Tibial artery (tissue), 4 donors: ENCODE measurements around the gene WHAMM.
A peak's percentile ranks its signal among the peaks of the same experiment; 100 is the strongest.

Source experiments
- DNase-seq, 2 donors: peaks; one replicate each; pipeline ENCODE4 v3.0.0-alpha.2; 2019
- H3K27ac ChIP-seq, 2 donors: fragments of 200-600 bp; sonication (generic) in 1 of 2; 1 replicate in 1 of 2; 2 replicates in 1 of 2; pipeline ENCODE4 v1.5.1; 2018 to 2019; ENCODE audit warnings: mild to moderate bottlenecking in 1 of 2
- H3K27me3 ChIP-seq, 2 donors: fragments of 200-600 bp; sonication (generic) in 1 of 2; one replicate each; pipeline versions ENCODE4 v1.5.1 to v1.6.0; 2016 to 2019
- H3K36me3 ChIP-seq, 3 donors: fragments of 200-600 bp; sonication (generic) in 2 of 3; one replicate each; pipeline ENCODE4 v1.5.1; 2016 to 2019; ENCODE audit warnings: mild to moderate bottlenecking in 2 of 3
- H3K4me1 ChIP-seq, 4 donors: fragments of 200-600 bp; sonication (generic) in 2 of 4; 1 replicate in 3 of 4; 2 replicates in 1 of 4; pipeline ENCODE4 v1.5.1; 2016 to 2019
- H3K4me3 ChIP-seq, 2 donors: fragments of 200-600 bp; sonication (generic) in 1 of 2; 1 replicate in 1 of 2; 2 replicates in 1 of 2; pipeline ENCODE4 v1.5.1; 2018 to 2019; ENCODE audit warnings: mild to moderate bottlenecking in 2 of 2
- H3K9me3 ChIP-seq, 3 donors: fragments of 200-600 bp; sonication (generic) in 1 of 3; one replicate each; pipeline ENCODE4 v1.5.1; 2016 to 2019
- CTCF ChIP-seq, 2 experiments: fragments of 200-600 bp in 1 of 2; fragments of 450-650 bp in 1 of 2; IDR thresholded peaks; one replicate each; pipeline ENCODE4 v1.5.1; 2017 to 2019; ENCODE audit warnings: antibody characterized with exemption in 2 of 2, mild to moderate bottlenecking in 1 of 2, moderate library complexity in 1 of 2
- intact Hi-C: fragments of 100-400 bp; cut with DNase I; formaldehyde crosslinking; loops from one replicate; pipeline ENCODE4 v1.15.0; 2023; ENCODE audit warnings: low total_unique reads

WHAMM gene

GRCh38 chr15:82845686-82846085, 36.3 kb downstream of the WHAMM start:
- intact Hi-C loops = no loop called here
- no peaks in the 10 kb centered on the region for H3K27me3 ChIP-seq
- no peak overlapping the region for H3K27ac ChIP-seq
- TF ChIP-seq CTCF (IDR thresholded peaks at IDR 0.05) = no peak
- no peak overlapping the region for H3K4me3 ChIP-seq
- peaks cover 0 to 8% (median 0%) of the 10 kb centered on the region in 3 donors for H3K36me3 ChIP-seq
- peaks cover 0 to 4% (median 0%) of the 10 kb centered on the region in 3 donors for H3K9me3 ChIP-seq
- no peak for DNase-seq
- H3K4me1 ChIP-seq = peaks cover 0 to 13% (median 0%) of the 10 kb centered on the region in 4 donors

- Histone ChIP-seq H3K4me1 (peaks cover 0 to 13% (median 0%) of the 10 kb centered on the region in 4 donors), H3K4me3 (no peak overlapping the region), H3K27me3 (no peaks in the 10 kb centered on the region), H3K36me3 (peaks cover 0 to 11% (median 0%) of the 10 kb centered on the region in 3 donors), H3K27ac (no peak overlapping the region), H3K9me3 (peaks cover 0 to 4% (median 0%) of the 10 kb centered on the region in 3 donors)
- DNase-seq = no peak
- intact Hi-C loops = no loop called here
- TF ChIP-seq CTCF (IDR thresholded peaks at IDR 0.05) = no peak
Observed at GRCh38 chr15:82846621-82847020, 37.2 kb downstream of the WHAMM start.

GRCh38 chr15:82847703-82848102, 38.3 kb downstream of the WHAMM start:
- intact Hi-C loops = no loop called here
- DNase-seq = no peak
- Histone ChIP-seq H3K27ac (no peak overlapping the region), H3K36me3 (peaks cover 0 to 19% (median 0%) of the 10 kb centered on the region in 3 donors), H3K27me3 (no peaks in the 10 kb centered on the region), H3K4me1 (peaks cover 0 to 13% (median 0%) of the 10 kb centered on the region in 4 donors), H3K9me3 (peaks cover 0 to 4% (median 0%) of the 10 kb centered on the region in 3 donors), H3K4me3 (no peak overlapping the region)
- TF ChIP-seq CTCF (IDR thresholded peaks at IDR 0.05) = no peak

GRCh38 chr15:82848241-82848993, 39.0 kb downstream of the WHAMM start:
- DNase-seq = no peak
- Histone ChIP-seq H3K27me3 (no peaks in the 10 kb centered on the region), H3K36me3 (peaks cover 0 to 21% (median 0%) of the 10 kb centered on the region in 3 donors), H3K4me3 (no peak overlapping the region), H3K4me1 (peaks cover 0 to 13% (median 0%) of the 10 kb centered on the region in 4 donors), H3K9me3 (peaks cover 0 to 4% (median 0%) of the 10 kb centered on the region in 3 donors), H3K27ac (no peak overlapping the region)
- intact Hi-C loops = no loop called here
- no peak for TF ChIP-seq CTCF (IDR thresholded peaks at IDR 0.05)

- no peaks in the 10 kb centered on the region for H3K9me3 ChIP-seq
- H3K27ac ChIP-seq = no peak overlapping the region
- H3K4me3 ChIP-seq = no peak overlapping the region
- H3K36me3 ChIP-seq = peaks cover 0 to 25% (median 0%) of the 10 kb centered on the region in 3 donors
- intact Hi-C loops = no loop called here
- no peaks in the 10 kb centered on the region for H3K27me3 ChIP-seq
- peaks cover 0 to 13% (median 0%) of the 10 kb centered on the region in 4 donors for H3K4me1 ChIP-seq
- peak; percentile 26 to 42 for TF ChIP-seq CTCF (IDR thresholded peaks at IDR 0.05)
- DNase-seq = peak in 1 of 2 donors; percentile 34
Observed at GRCh38 chr15:82849556-82850512, 40.4 kb downstream of the WHAMM start.
